GM12891 (cell line): ENCODE measurements around the gene IGLL5.
"Not testable (repeated sequence)": the region's sequence is repeated elsewhere in the genome, so short reads cannot be mapped to it uniquely, and the experiment has no call there.

Source experiments
- DNase-seq: peaks from one replicate; pipeline ENCODE4 v3.0.0; 2011; ENCODE audit warnings: low spot score; ENCODE audit not compliant: insufficient read length
- FAIRE-seq: peaks from 2 replicates; lab custom pipeline; 2011; peaks lifted over from hg19 to GRCh38; lab: Jason Lieb, UNC
- PAX5 ChIP-seq: IDR thresholded peaks from 2 replicates; pipeline ENCODE4 v1.6.1; 2011; ENCODE audit warnings: low read length, moderate library complexity, mild to moderate bottlenecking; ENCODE audit not compliant: insufficient read depth, severe bottlenecking
- POLR2A ChIP-seq: IDR thresholded peaks from 2 replicates; pipeline ENCODE4 v1.6.1; 2011; ENCODE audit warnings: low read depth, low read length, control low read depth
- POLR2AphosphoS5 ChIP-seq: IDR thresholded peaks from 2 replicates; pipeline ENCODE4 v1.6.1; 2011; ENCODE audit warnings: low read depth, low read length, control low read depth
- POU2F2 ChIP-seq: IDR thresholded peaks from 2 replicates; pipeline ENCODE4 v1.6.1; 2011; ENCODE audit warnings: low read depth, mild to moderate bottlenecking, control low read depth, low read length, moderate library complexity
- SPI1 ChIP-seq: IDR thresholded peaks from 2 replicates; pipeline ENCODE4 v1.6.1; 2011; ENCODE audit warnings: low read depth, low read length, control low read depth
- TAF1 ChIP-seq: IDR thresholded peaks from 2 replicates; pipeline ENCODE4 v1.6.1; 2011; ENCODE audit warnings: low read depth, low read length, control low read depth

The IGLL5 gene

GRCh38 chr22:22916215-22916951 lies 28.8 kb downstream of the IGLL5 start:
- no peak for TF ChIP-seq POLR2A
- no peak for TF ChIP-seq SPI1
- no peak for TF ChIP-seq POU2F2
- TF ChIP-seq TAF1: no peak
- no peak for TF ChIP-seq POLR2AphosphoS5
- no peak for TF ChIP-seq PAX5
- no peak for DNase-seq
- no peak for FAIRE-seq

- DNase-seq: no peak
- no peak for FAIRE-seq
- TF ChIP-seq SPI1 (no peak), POLR2A (no peak), PAX5 (no peak), POLR2AphosphoS5 (no peak), POU2F2 (no peak), TAF1 (no peak)
Observed at GRCh38 chr22:22916952-22917290, 29.3 kb downstream of the IGLL5 start.

GRCh38 chr22:22917377-22917776 lies 29.8 kb downstream of the IGLL5 start:
- DNase-seq (no peak), FAIRE-seq (no peak)
- TF ChIP-seq POLR2A (no peak), TAF1 (no peak), SPI1 (no peak), PAX5 (no peak), POU2F2 (no peak), POLR2AphosphoS5 (no peak)

GRCh38 chr22:22918297-22918965 lies 30.8 kb downstream of the IGLL5 start:
- TF ChIP-seq TAF1 (no peak), PAX5 (no peak), POLR2AphosphoS5 (no peak), POU2F2 (no peak), POLR2A (no peak), SPI1 (no peak)
- DNase-seq (no peak), FAIRE-seq (no peak)

- DNase-seq (no peak), FAIRE-seq (no peak)
- TF ChIP-seq SPI1 (no peak), TAF1 (no peak), POLR2AphosphoS5 (no peak), POLR2A (no peak), PAX5 (no peak), POU2F2 (no peak)
Observed at GRCh38 chr22:22919041-22919440, 31.4 kb downstream of the IGLL5 start.

- FAIRE-seq (no peak), DNase-seq (no peak)
Observed at GRCh38 chr22:22920104-22920654, 32.6 kb downstream of the IGLL5 start.

GRCh38 chr22:22920910-22921550 lies 33.4 kb downstream of the IGLL5 start:
- no peak for FAIRE-seq
- DNase-seq: no peak
- TF ChIP-seq POLR2A (no peak), POLR2AphosphoS5 (no peak), PAX5 (no peak), SPI1 (no peak), TAF1 (no peak), POU2F2 (no peak)

More at GRCh38 chr22:22920104-22920654, 32.6 kb downstream of the IGLL5 start:
- TF ChIP-seq SPI1: no peak
- no peak for TF ChIP-seq POLR2A
- no peak for TF ChIP-seq POU2F2
- TF ChIP-seq TAF1: no peak
- TF ChIP-seq POLR2AphosphoS5: no peak
- TF ChIP-seq PAX5: no peak

- FAIRE-seq (no peak), DNase-seq (no peak)
- TF ChIP-seq POLR2A (no peak), PAX5 (no peak), TAF1 (no peak), POLR2AphosphoS5 (no peak), POU2F2 (no peak), SPI1 (no peak)
Observed at GRCh38 chr22:22921575-22921974, 34.0 kb downstream of the IGLL5 start.

GRCh38 chr22:22922092-22922953 lies 34.7 kb downstream of the IGLL5 start:
- DNase-seq, FAIRE-seq: not testable (repeated sequence)
